ENCODE data around the gene SLC25A45.

The SLC25A45 gene

GRCh38 chr11:65383778-65384177 is 1.3 kb upstream of the SLC25A45 start:
- in situ Hi-C loops (cut with HindIII; ENCODE audit: low sequenced_read_pairs), result no loop called here
- TF ChIP-seq CTCF (IDR thresholded peaks at IDR 0.05; ENCODE audit: low read depth, low read length), result no peak
- no peak overlapping the region for H3K4me3 ChIP-seq (ENCODE audit: low read depth, low read length)
- DNase-seq (ENCODE audit: low read depth, low spot score), result no peak

GRCh38 chr11:65382804-65383368 is 440 bp upstream of the SLC25A45 start:
- peak overlapping the region; percentile 17 for H3K4me3 ChIP-seq (ENCODE audit: low read depth, low read length)
- no peak for DNase-seq (ENCODE audit: low read depth, low spot score)
- in situ Hi-C loops (cut with HindIII; ENCODE audit: low sequenced_read_pairs), result no loop called here
- no peak for TF ChIP-seq CTCF (IDR thresholded peaks at IDR 0.05; ENCODE audit: low read depth, low read length)

- peak; percentile 73 for DNase-seq (ENCODE audit: low read depth, low spot score)
- in situ Hi-C loops (cut with HindIII; ENCODE audit: low sequenced_read_pairs), result no loop called here
- H3K4me3 ChIP-seq (ENCODE audit: low read depth, low read length), result peak overlapping the region; percentile 27
Observed at GRCh38 chr11:65381716-65382032, 772 bp downstream of the SLC25A45 start.

GRCh38 chr11:65380460-65381119 is 1.9 kb downstream of the SLC25A45 start:
- in situ Hi-C loops (cut with HindIII; ENCODE audit: low sequenced_read_pairs), result no loop called here
- no peak for DNase-seq (ENCODE audit: low read depth, low spot score)
- TF ChIP-seq CTCF (IDR thresholded peaks at IDR 0.05; ENCODE audit: low read depth, low read length), result no peak
- H3K4me3 ChIP-seq (ENCODE audit: low read depth, low read length), result no peak overlapping the region

More at GRCh38 chr11:65381716-65382032, 772 bp downstream of the SLC25A45 start:
- no peak for TF ChIP-seq CTCF (IDR thresholded peaks at IDR 0.05; ENCODE audit: low read depth, low read length)

- in situ Hi-C loops (cut with HindIII; ENCODE audit: low sequenced_read_pairs), result no loop called here
- no peak overlapping the region for H3K4me3 ChIP-seq (ENCODE audit: low read depth, low read length)
- no peak for DNase-seq (ENCODE audit: low read depth, low spot score)
- TF ChIP-seq CTCF (IDR thresholded peaks at IDR 0.05; ENCODE audit: low read depth, low read length), result no peak
Observed at GRCh38 chr11:65379698-65380459, 2.6 kb downstream of the SLC25A45 start.

GRCh38 chr11:65378928-65379638 is 3.4 kb downstream of the SLC25A45 start:
- H3K4me3 ChIP-seq (ENCODE audit: low read depth, low read length), result no peak overlapping the region
- in situ Hi-C loops (cut with HindIII; ENCODE audit: low sequenced_read_pairs), result no loop called here
- DNase-seq (ENCODE audit: low read depth, low spot score), result no peak
- TF ChIP-seq CTCF (IDR thresholded peaks at IDR 0.05; ENCODE audit: low read depth, low read length), result no peak

Data from astrocyte of the spinal cord (primary cell).